PFSK-1 (cell line): ENCODE results near the gene PRKCE.

ENCODE experiments used
- FOXP2 ChIP-seq: optimal IDR thresholded peaks from 2 replicates; pipeline ENCODE3; 2011; ENCODE audit warnings: borderline replicate concordance, control low read depth, inconsistent platforms; ENCODE audit not compliant: insufficient read depth; ENCODE audit errors: extremely low read length, extremely low read depth
- POLR2AphosphoS5 ChIP-seq: IDR thresholded peaks from 2 replicates; pipeline ENCODE4 v1.6.1; 2012; ENCODE audit warnings: low read depth, mild to moderate bottlenecking, control low read depth, low read length, moderate library complexity
- REST ChIP-seq, 2 experiments: IDR thresholded peaks; 2 replicates each; pipeline versions ENCODE4 v1.6.1 to v1.8.0; 2011 to 2012; ENCODE audit warnings: low read depth in 2 of 2, low read length in 2 of 2, control low read depth in 1 of 2, inconsistent platforms in 1 of 2, mild to moderate bottlenecking in 1 of 2, moderate library complexity in 1 of 2; ENCODE audit not compliant: insufficient read depth in 1 of 2
- SIN3A ChIP-seq: IDR thresholded peaks from 2 replicates; pipeline ENCODE4 v1.6.1; 2012; ENCODE audit warnings: mild to moderate bottlenecking, low read length, moderate library complexity, borderline replicate concordance; ENCODE audit not compliant: insufficient read depth
- TAF1 ChIP-seq: IDR thresholded peaks from 2 replicates; pipeline ENCODE4 v1.6.1; 2012; ENCODE audit warnings: low read length, control low read depth, borderline replicate concordance; ENCODE audit not compliant: insufficient read depth

The PRKCE gene

GRCh38 chr2:46195819-46196218 is 544.3 kb downstream of the PRKCE start:
- TF ChIP-seq TAF1 (no peak), FOXP2 (no peak), REST (IDR thresholded peaks at IDR 0.05; ENCODE audit: insufficient read depth in 1 of 2, low read depth in 2 of 2, low read length in 2 of 2) (no peak)

- TF ChIP-seq POLR2AphosphoS5 (no peak), REST (IDR thresholded peaks at IDR 0.05; ENCODE audit: insufficient read depth in 1 of 2, low read depth in 2 of 2, low read length in 2 of 2) (no peak), SIN3A (no peak), TAF1 (no peak), FOXP2 (no peak)
Measured at GRCh38 chr2:46196871-46197462, 545.5 kb downstream of the PRKCE start.

- no peak for TF ChIP-seq TAF1
- no peak for TF ChIP-seq REST (IDR thresholded peaks at IDR 0.05; ENCODE audit: insufficient read depth in 1 of 2, low read depth in 2 of 2, low read length in 2 of 2)
- TF ChIP-seq SIN3A, result no peak
- TF ChIP-seq POLR2AphosphoS5, result no peak
- no peak for TF ChIP-seq FOXP2
Measured at GRCh38 chr2:46197672-46198071, 546.2 kb downstream of the PRKCE start.

- TF ChIP-seq POLR2AphosphoS5 (no peak), TAF1 (no peak), FOXP2 (no peak), SIN3A (no peak), REST (IDR thresholded peaks at IDR 0.05; ENCODE audit: insufficient read depth in 1 of 2, low read depth in 2 of 2, low read length in 2 of 2) (no peak)
Measured at GRCh38 chr2:46198164-46198883, 546.8 kb downstream of the PRKCE start.

GRCh38 chr2:46198966-46199365 is 547.5 kb downstream of the PRKCE start:
- TF ChIP-seq FOXP2 (no peak), TAF1 (no peak), SIN3A (no peak)
